Common myeloid progenitor, CD34-positive (primary cell): ENCODE results near the gene AEBP1.
"Not testable (repeated sequence)": the region's sequence is repeated elsewhere in the genome, so short reads cannot be mapped to it uniquely, and the experiment has no call there.

Experiments used
- CTCF ChIA-PET: fragments of 350-600 bp; sonication (Branson Sonifier 250); formaldehyde crosslinking; loops from one replicate; lab custom pipeline; 2021; ENCODE audit warnings: antibody characterized with exemption; lab: Charles Lee
- POLR2A ChIA-PET: fragments of 350-600 bp; sonication (Branson Sonifier 250); formaldehyde crosslinking; loops from one replicate; lab custom pipeline; 2021; ENCODE audit warnings: antibody characterized with exemption; lab: Charles Lee
- DNase-seq, 3 donors: peaks; one replicate each; pipeline versions ENCODE4 v3.0.0 to v3.0.0-alpha.2; 2013
- H3K27ac ChIP-seq, 2 experiments: 1 replicate in 1 of 2; 2 replicates in 1 of 2; pipeline ENCODE4 v1.7.0; 2013; ENCODE audit warnings: inconsistent platforms in 2 of 2, low read length in 2 of 2, mild to moderate bottlenecking in 2 of 2, low read depth in 1 of 2, moderate library complexity in 1 of 2; ENCODE audit not compliant: severe bottlenecking in 2 of 2, insufficient read depth in 1 of 2, poor library complexity in 1 of 2
- H3K27me3 ChIP-seq, 5 experiments: replicated peaks in 2 of 5; 1 replicate in 3 of 5; 2 replicates in 2 of 5; pipeline versions ENCODE4 v1.6.1 to v1.7.0; 2013; ENCODE audit warnings: low read length in 4 of 5, mild to moderate bottlenecking in 2 of 5, moderate library complexity in 2 of 5, inconsistent platforms in 1 of 5; ENCODE audit not compliant: insufficient read depth in 5 of 5, control insufficient read depth in 4 of 5
- H3K36me3 ChIP-seq, 4 experiments: 1 replicate in 2 of 4; 2 replicates in 2 of 4; pipeline versions ENCODE4 v1.6.1 to v1.7.0; 2013; ENCODE audit warnings: low read length in 3 of 4, control low read depth in 1 of 4, mild to moderate bottlenecking in 1 of 4; ENCODE audit not compliant: control insufficient read depth in 4 of 4, insufficient read depth in 4 of 4
- H3K4me1 ChIP-seq, 4 experiments: 1 replicate in 3 of 4; 2 replicates in 1 of 4; pipeline versions ENCODE4 v1.6.1 to v1.7.1; 2013; ENCODE audit warnings: low read length in 3 of 4, mild to moderate bottlenecking in 3 of 4, control low read depth in 1 of 4, inconsistent platforms in 1 of 4, moderate library complexity in 1 of 4; ENCODE audit not compliant: control insufficient read depth in 4 of 4, insufficient read depth in 4 of 4; ENCODE audit errors: control extremely low read depth in 1 of 4
- H3K4me3 ChIP-seq, 7 experiments: 1 replicate in 4 of 7; 2 replicates in 3 of 7; pipeline versions ENCODE4 v1.5.1 to v1.7.0; 2013; ENCODE audit warnings: mild to moderate bottlenecking in 7 of 7, low read length in 6 of 7, moderate library complexity in 6 of 7, inconsistent platforms in 2 of 7, low read depth in 2 of 7, control low read depth in 1 of 7; ENCODE audit not compliant: insufficient read depth in 4 of 7, control insufficient read depth in 1 of 7; ENCODE audit errors: extremely low read depth in 1 of 7
- H3K9me3 ChIP-seq, 5 experiments: 1 replicate in 4 of 5; 2 replicates in 1 of 5; pipeline versions ENCODE4 v1.6.1 to v1.7.1; 2013; ENCODE audit warnings: low read length in 4 of 5, mild to moderate bottlenecking in 2 of 5, inconsistent platforms in 1 of 5, low read depth in 1 of 5, moderate library complexity in 1 of 5; ENCODE audit not compliant: control insufficient read depth in 4 of 5, insufficient read depth in 2 of 5; ENCODE audit errors: control extremely low read depth in 1 of 5
- WGBS: methylation state at CpG from one replicate; pipeline ENCODE4 v1.1.5; 2013; ENCODE audit not compliant: insufficient coverage; 5-methylcytosine and 5-hydroxymethylcytosine counted together

The AEBP1 gene

GRCh38 chr7:44120395-44120794 lies 16.2 kb downstream of the AEBP1 start:
- ChIA-PET POLR2A (no interaction called here), CTCF (no interaction called here)
- DNase-seq = no peak
- Histone ChIP-seq H3K4me3 (no peak overlapping the region), H3K9me3 (no peaks in the 10 kb centered on the region), H3K27me3 (no peaks in the 10 kb centered on the region), H3K27ac (no peak overlapping the region), H3K36me3 (peaks cover 2 to 63% (median 44%) of the 10 kb centered on the region in 4 experiments), H3K4me1 (peaks cover 10 to 26% (median 19%) of the 10 kb centered on the region in 4 experiments)
- 100% methylated on average over 3 of the region's 6 CpGs for WGBS

- Histone ChIP-seq H3K27me3 (no peaks in the 10 kb centered on the region), H3K4me1 (peaks cover 10 to 26% (median 19%) of the 10 kb centered on the region in 4 experiments), H3K9me3 (no peaks in the 10 kb centered on the region), H3K4me3 (peak overlapping the region in 2 of 7 experiments; percentile 87 to 91), H3K27ac (no peak overlapping the region), H3K36me3 (peaks cover 2 to 48% (median 31%) of the 10 kb centered on the region in 4 experiments)
- no peak for DNase-seq
- CTCF ChIA-PET = interaction anchor here (0.9 kb wide), 1 partner anchor 23 kb away, joined by 3 read pairs; no protein-coding TSS in a partner anchor
- POLR2A ChIA-PET = no interaction called here
- whole genome bisulfite sequencing = 97% methylated on average over 11 of the region's 12 CpGs
Observed at GRCh38 chr7:44121761-44122420, 17.7 kb downstream of the AEBP1 start.

GRCh38 chr7:44122529-44122928 lies 18.4 kb downstream of the AEBP1 start:
- Histone ChIP-seq H3K27me3 (no peaks in the 10 kb centered on the region), H3K9me3 (peaks cover 0 to 4% (median under 1%) of the 10 kb centered on the region in 5 experiments), H3K27ac (peak overlapping the region in 1 of 2 experiments; percentile 82), H3K4me3 (peak overlapping the region in 6 of 7 experiments; percentile 62 to 91 (median 83)), H3K36me3 (peaks cover 2 to 41% (median 28%) of the 10 kb centered on the region in 4 experiments), H3K4me1 (peaks cover 10 to 26% (median 19%) of the 10 kb centered on the region in 4 experiments)
- ChIA-PET POLR2A (no interaction called here), CTCF (interaction anchor here (0.9 to 1.1 kb wide), 4 partner anchors 9 to 23 kb away, joined by 3 to 4 read pairs (median 3); partner anchors contain the start of gene AEBP1)
- 75% methylated on average over 1 of the region's 1 CpG for WGBS
- no peak for DNase-seq

- WGBS = under 1% methylated on average over 55 of the region's 86 CpGs
- peaks cover 0 to 33% (median 21%) of the 10 kb centered on the region in 4 experiments for H3K36me3 ChIP-seq
- peak within 1 kb of the TSS; percentile 54 to 84 for H3K27ac ChIP-seq
- H3K4me3 ChIP-seq = peak within 1 kb of the TSS; percentile 62 to 91 (median 81)
- H3K27me3 ChIP-seq = no peaks in the 10 kb centered on the region
- POLR2A ChIA-PET = interaction anchor here (0.8 kb wide), 1 partner anchor 49 kb away, joined by 3 read pairs; no protein-coding TSS in a partner anchor
- CTCF ChIA-PET = interaction anchor here (0.9 to 1.1 kb wide), 4 partner anchors 8 to 24 kb away, joined by 3 to 4 read pairs (median 3); partner anchors contain the start of gene AEBP1
- H3K4me1 ChIP-seq = peaks cover 10 to 32% (median 20%) of the 10 kb centered on the region in 4 experiments
- H3K9me3 ChIP-seq = peaks cover 0 to 6% (median 3%) of the 10 kb centered on the region in 5 experiments
- DNase-seq = peak; percentile 95 to 98 (median 97)
Observed at GRCh38 chr7:44123190-44124003, 19.3 kb downstream of the AEBP1 start, which contains the start of gene POLD2. POLD2 (minus strand) TSS chr7:44123548; CDS start chr7:44122053, 1,495 bp downstream.

GRCh38 chr7:44124822-44125202 lies 20.7 kb downstream of the AEBP1 start:
- no peaks in the 10 kb centered on the region for H3K27me3 ChIP-seq
- WGBS = 100% methylated on average over 1 of the region's 6 CpGs
- ChIA-PET POLR2A (interaction anchor here (0.7 kb wide), 1 partner anchor 1856 kb away, joined by 3 read pairs; no protein-coding TSS in a partner anchor), CTCF (interaction anchor here (1.0 kb wide), 1 partner anchor 15 kb away, joined by 3 read pairs; no protein-coding TSS in a partner anchor)
- peaks cover 0 to 23% (median 10%) of the 10 kb centered on the region in 4 experiments for H3K36me3 ChIP-seq
- no peak for DNase-seq
- no peak overlapping the region for H3K27ac ChIP-seq
- H3K4me3 ChIP-seq = no peak overlapping the region
- H3K4me1 ChIP-seq = peaks cover 10 to 41% (median 21%) of the 10 kb centered on the region in 4 experiments
- peaks cover 0 to 6% (median 3%) of the 10 kb centered on the region in 5 experiments for H3K9me3 ChIP-seq

- H3K4me3 ChIP-seq, DNase-seq, H3K27ac ChIP-seq, POLR2A ChIA-PET, H3K27me3 ChIP-seq, H3K36me3 ChIP-seq, H3K9me3 ChIP-seq: not testable (repeated sequence)
- peaks cover 10 to 38% (median 21%) of the 10 kb centered on the region in 4 experiments for H3K4me1 ChIP-seq
- WGBS = 97% methylated on average over 3 of the region's 4 CpGs
- CTCF ChIA-PET = interaction anchor here (1.4 kb wide), 1 partner anchor 16 kb away, joined by 3 read pairs; no protein-coding TSS in a partner anchor
Observed at GRCh38 chr7:44126574-44126973, 22.4 kb downstream of the AEBP1 start.
